Left forelimb (tissue), 1 donor: ENCODE results near the gene TMEM59.

ENCODE experiments used
- DNase-seq: peaks from one replicate; pipeline ENCODE4 v3.0.0-alpha.2; 2018; ENCODE audit warnings: low spot score

TMEM59 gene

DNA sequence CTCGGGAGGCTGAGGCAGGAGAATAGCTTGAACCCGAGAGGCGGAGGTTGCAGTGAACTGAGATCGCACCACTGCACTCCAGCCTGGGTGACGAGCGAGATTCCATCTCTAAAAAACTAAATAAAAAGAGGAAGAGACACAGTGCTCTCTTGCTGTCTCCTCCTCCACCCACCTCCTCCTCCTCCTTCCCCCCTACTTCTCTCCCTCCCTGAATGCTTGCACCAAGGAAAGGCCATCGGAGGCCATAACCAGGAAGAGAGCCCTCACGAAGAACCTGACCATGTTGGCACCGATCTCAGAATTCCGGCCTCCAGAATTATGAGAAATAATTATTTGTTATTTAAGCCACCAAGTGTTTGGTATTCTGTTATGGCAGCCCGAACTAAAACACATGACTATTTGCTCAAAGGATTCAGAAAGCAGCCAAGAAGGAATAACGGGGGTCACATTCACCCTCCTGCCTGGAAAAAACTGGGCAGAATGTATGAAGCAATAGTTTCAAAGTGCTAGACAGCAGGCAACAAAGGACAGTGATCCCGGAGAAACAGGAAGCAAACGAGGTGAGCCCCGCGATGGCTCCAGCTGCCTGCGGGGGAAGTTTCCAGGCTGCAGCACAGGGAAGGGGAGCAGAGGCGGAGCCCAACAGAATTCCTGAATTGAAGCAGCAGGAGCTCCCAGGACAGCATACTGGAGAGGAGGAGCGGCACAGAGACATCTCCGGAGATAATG is 70.8 kb downstream of the TMEM59 start:
- no peak for DNase-seq

DNA sequence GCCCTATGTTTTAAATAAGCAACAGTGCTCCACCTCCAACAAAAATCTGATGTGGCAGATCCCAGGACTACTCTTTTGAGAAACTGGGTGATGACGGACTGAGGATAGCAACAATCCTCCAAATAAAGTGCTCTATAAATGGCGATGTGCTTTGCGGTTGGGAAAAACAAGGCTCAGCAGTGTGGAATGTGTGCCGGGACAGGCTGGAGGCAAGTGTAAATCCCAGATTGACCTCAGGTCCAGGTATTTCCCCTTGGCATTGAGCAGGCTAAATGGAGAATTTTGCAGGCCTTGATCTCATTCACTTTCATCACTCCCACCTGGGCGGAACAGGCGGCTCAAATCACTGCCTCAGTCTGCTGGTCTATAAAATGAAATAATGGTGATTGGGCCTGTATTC is 71.8 kb downstream of the TMEM59 start:
- DNase-seq: no peak

DNA sequence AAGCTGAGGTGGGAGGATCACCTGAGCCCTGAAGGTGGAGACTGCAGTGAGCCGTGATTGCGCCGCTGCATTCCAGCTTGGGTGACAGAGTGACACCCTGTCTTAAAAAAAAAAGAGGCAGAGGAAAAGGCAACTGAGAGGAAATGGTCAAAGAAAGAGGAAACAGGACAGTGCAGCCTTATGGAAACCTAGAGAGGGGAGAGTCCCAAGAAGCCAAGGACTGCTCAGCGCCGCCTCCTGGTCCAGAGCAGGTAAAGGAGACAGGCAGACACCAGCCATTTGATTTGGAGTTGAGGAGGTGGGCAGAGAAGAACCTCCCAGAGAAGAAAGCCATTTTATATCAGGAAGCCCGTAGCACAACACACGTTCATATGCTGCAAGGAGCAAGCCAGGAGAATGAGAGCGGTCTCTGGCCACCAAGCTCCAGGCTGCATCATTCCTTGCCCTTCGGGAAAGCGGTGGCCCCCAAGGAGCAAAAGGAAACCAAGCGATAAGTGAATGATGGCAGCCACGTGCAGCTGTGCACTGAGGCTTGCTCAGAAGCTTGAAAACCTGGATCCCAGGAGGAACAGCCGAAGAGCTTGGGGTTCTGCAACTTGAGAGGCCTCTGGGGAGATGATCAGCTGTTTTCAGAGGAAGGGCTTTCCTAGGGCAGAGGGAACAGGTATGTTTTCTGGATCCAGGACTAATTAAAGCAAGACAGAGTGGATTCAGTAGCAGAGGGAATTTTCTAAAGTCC is 73.1 kb downstream of the TMEM59 start:
- no peak for DNase-seq
